Activated CD4-positive, CD25-positive, alpha-beta regulatory T cell treated with anti-CD3 and anti-CD28 coated beads, Interleukin-2, amount 50 U/mL, for 72 hours (primary cell): Measurements from ENCODE around the gene EDEM3.
"Not testable (repeated sequence)": the region's sequence is repeated elsewhere in the genome, so short reads cannot be mapped to it uniquely, and the experiment has no call there.

Experiments
- DNase-seq: peaks from one replicate; pipeline ENCODE4 v3.0.0; 2021

Gene EDEM3, protein sequence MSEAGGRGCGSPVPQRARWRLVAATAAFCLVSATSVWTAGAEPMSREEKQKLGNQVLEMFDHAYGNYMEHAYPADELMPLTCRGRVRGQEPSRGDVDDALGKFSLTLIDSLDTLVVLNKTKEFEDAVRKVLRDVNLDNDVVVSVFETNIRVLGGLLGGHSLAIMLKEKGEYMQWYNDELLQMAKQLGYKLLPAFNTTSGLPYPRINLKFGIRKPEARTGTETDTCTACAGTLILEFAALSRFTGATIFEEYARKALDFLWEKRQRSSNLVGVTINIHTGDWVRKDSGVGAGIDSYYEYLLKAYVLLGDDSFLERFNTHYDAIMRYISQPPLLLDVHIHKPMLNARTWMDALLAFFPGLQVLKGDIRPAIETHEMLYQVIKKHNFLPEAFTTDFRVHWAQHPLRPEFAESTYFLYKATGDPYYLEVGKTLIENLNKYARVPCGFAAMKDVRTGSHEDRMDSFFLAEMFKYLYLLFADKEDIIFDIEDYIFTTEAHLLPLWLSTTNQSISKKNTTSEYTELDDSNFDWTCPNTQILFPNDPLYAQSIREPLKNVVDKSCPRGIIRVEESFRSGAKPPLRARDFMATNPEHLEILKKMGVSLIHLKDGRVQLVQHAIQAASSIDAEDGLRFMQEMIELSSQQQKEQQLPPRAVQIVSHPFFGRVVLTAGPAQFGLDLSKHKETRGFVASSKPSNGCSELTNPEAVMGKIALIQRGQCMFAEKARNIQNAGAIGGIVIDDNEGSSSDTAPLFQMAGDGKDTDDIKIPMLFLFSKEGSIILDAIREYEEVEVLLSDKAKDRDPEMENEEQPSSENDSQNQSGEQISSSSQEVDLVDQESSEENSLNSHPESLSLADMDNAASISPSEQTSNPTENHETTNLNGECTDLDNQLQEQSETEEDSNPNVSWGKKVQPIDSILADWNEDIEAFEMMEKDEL

DNA sequence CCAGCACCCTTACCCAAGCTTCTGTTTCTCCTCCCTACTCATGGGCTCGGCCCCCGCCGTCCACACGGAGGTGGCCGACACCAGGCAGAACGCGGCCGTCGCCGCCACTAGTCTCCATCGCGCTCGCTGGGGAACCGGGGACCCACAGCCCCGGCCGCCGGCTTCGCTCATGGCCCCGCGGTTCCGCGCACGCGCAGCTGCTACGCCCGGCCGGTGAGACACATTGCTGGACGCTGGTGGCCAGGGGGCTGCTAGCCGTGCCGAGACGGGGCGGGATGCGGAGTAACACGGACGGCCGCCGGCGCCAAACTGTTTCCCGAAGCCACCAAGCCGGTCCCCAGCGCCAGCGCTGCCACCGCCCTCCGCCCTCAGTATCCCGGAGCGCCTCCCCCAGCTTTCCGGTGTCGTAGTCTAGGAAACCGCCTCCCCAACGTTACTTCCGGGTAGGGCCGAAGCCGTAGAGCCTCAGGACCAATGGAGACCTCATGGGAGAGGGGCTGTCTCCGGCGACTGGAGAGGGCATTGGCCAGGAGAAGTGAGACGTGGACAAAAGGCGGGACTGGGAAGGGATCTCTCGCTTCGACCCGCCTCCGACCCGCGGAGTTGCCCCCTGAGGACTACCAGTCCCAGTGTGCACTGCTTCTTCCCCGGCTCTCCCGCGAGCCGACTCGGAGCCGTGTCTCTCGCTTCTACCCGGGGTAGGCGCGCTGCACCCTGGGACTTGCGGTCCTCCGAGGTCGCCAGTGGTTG, at the start of gene EDEM3:
EDEM3 (minus strand) TSS at position 383 of the 750 bp plus-strand sequence; CDS start at position 171, 212 bp downstream.
- peak; percentile 93 for DNase-seq

DNA sequence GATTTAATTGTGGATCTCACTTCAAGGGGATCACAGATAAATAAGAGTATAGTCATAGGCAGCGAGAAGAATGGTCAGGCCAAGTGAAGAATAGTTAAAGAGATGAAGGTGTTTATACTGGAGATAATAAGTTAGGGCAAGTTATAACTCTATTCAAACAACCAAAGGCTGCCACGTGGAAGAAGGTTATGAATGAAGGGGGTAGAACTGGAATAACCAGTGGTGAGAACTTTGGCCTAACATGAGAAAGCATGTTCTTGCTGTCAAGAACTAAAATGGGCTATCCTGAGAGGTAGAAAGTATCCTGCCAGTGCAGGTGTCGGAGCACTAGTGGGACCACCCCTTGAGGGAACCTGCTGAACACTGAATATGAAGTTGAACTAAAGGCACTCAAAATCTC, 49.6 kb upstream of the EDEM3 start:
- no peak for DNase-seq

DNA sequence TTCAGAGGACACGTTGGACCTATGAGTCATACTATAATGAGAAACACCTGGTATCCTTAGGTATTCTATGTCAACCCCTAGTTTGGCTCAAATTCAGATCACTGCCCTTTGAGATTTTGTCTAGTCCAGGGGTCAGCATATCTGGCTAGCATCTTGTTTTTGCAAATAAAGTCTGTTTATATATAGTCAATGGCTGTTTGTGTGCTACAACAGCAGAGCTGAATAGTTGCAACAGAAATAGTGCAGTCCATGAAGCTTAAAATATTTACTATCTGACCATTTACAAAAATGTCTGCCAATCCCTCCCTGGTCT, 48.5 kb upstream of the EDEM3 start:
- DNase-seq = no peak

DNA sequence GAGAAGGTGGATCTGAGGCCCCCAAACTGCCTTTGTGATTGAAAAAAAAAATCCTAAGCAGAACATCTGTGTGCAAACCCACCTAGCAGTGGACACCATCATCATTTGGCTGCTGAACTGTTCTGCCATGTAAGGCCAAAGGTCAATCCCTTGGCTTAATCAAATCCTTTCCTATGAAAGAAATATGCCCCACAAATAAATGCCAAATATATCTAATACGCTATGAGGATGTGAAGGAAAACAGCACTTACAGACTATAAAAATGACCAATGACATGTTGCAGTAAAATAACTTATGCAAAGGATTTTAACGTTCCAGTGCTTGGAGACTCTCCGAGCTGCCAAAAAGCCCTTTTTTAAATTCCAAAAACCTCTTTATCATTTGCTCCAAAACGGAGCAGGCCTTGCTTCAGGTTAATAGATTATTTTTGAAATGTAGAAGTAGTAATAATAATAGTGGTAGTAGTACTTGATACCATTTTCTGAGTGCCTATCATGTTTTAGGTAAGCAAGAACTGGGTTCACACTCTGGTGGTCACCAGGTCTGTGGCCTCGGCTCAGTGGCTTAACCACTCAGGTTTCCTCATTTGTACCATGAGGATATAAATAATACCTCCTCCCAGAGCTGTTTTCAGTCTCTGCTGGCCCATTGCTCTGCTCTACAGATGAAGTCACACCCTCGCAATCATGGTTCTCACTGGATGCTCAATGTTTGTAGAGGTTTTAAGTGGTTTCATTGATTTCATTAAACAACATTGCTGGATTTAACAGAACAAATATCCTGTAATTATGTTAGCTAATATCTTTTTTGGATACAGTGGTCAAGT, 47.9 kb upstream of the EDEM3 start:
- DNase-seq = no peak

DNA sequence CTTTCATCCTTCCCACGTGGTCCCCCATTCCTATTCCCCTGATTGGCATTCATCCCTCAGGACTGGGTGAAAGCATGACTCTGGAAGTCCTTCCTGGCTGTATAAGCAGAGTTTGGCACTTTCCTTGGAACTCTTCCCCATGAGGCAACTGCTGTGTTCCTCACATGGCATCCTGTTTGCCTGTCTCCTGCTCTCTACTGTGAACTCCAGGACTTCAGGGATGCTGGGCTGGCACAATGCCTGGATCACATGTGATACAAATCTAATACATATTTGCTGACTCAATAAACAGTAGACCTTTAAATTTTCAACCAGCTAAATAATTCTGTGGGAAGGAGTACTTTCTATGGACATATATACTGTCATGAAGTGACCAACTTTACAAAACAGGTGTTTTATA, 46.8 kb upstream of the EDEM3 start:
- no peak for DNase-seq

DNA sequence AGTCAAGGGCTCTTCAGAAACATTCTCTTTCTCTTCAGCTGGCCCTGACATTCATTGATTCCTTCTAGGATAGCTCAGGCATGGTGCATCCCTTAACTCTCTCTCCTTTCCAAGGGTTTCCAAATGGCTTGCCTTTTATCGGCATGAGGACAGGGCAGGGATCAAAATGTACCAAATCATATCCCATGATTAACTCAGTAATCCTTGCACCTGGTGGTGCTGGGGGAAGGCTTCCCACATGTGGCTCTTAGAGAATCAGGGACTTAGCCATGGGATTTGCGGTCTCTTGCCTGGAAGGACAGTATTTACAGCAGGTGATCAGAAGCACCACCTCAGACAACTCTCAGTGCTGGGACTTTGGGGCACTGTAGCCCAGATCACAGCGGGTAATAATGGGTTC, 46.2 kb upstream of the EDEM3 start:
- DNase-seq = no peak

DNA sequence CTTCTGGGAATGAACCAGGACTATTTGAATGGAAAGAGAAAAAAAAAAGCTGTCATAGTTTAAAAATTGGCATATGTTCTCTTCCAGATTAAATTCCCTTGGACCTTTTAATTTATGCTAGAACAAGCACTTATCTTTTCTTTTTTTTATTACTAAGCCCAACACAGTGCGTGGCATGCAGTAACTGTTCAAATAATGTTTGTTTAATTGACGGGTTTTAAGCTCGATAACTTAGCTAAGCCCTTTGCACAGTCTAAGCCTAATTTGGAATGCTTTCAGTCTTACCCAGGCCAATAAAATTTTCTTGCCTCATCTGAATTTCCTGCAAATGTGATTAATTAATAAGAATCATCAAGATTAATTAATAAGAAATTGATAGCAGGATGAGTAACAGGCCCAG, 39.3 kb upstream of the EDEM3 start:
- no peak for DNase-seq

DNA sequence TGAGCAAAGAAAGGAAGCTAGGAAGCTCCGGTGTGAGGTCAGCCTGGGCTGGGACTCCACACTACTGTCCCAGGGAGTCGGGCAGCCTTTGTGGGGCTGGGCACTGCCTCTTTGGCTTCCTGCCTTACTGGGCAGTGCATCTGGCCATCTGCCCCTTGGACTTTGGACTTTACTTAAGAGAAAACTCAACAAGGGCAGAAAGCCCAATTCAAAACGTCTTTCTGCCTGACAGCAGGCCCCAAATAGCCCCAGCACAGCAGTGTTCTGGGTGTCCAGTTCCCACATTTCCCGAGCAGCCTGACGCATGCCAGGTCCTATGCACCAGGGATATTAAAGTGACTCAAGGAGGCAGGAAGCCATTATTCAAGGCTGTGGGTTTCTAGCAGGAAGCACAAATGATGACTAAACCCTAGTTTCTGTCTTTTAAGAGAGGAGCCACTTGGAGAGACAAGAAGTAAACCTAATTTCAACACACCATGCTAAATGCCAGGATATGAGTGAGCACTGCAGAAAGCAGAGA, 37.9 kb upstream of the EDEM3 start:
- DNase-seq = no peak

DNA sequence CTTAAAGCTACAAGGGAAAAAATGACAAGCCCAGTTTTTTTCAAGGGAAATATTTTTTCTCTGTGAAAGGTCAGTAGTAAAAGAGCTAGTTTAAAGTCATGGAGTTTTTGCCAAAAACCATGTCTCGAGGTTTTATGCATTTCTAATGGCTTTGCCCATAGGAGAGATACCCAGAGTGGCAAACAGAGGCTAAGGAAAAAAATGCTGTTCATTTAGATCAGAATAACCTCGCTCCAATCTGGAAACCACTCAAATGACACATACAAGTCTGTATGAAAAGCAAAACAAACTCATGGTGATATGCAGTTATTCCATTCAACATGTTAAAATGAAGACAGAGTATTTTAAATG, 36.9 kb upstream of the EDEM3 start:
- no peak for DNase-seq

DNA sequence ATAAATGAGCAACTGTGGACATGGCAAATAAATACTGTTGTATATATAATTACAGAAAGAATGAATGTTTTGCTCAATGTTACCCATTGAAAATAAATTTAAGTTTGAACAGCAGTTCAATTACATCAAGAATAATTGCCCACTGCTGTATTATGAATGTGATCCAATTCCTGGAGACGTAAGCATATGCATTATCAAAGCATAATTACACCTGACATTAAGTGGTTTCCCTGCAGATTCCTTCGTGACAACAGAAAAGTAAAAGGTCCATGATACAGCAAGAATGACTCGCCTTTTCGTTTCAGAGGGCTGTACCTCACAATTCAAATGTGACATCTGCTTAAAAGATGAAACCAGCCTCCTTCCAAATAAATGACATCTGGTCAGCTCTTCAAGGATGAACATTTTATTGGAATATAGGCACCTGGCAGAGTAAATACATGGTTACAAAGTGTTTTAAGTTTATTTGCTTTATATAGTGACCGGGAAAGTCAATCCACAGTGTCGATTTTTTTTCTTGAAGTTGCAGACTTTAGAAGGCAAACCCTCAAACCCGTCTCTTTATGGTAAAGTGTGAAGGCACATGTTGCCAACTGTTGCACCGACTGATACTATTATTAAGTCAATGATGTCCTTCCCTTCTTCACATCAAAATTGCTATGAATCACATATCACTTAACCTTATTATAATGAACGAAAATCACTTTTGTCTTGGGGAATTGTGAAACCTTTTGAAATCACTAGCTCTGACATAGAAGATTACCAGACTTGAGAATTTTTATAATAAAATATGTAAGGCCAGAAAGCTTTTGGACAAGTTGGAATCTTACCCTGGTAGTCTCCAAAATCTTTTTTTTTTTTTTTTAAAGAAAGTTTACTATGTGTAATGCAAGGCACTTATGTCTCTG, 36.2 kb upstream of the EDEM3 start:
- DNase-seq = no peak

DNA sequence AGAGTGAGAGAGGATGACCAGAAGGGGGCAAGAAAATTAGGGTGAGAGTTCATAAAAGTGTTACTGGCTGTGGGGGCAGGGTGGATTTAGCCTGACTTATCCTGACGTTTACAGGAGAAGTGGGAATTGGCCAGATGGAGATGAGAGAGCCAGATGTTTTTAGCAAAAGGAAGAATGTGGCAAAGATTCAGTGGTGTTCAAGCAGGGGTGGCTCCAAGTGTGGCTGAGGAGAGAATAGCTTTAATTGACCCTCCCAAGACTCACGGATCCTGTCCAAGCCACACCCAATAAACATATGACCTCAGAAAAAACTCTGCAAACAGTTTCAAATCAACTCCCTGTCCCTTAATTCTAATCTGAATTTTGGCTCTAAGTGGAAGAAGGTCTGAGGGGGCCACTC, 35.2 kb upstream of the EDEM3 start:
- no peak for DNase-seq

DNA sequence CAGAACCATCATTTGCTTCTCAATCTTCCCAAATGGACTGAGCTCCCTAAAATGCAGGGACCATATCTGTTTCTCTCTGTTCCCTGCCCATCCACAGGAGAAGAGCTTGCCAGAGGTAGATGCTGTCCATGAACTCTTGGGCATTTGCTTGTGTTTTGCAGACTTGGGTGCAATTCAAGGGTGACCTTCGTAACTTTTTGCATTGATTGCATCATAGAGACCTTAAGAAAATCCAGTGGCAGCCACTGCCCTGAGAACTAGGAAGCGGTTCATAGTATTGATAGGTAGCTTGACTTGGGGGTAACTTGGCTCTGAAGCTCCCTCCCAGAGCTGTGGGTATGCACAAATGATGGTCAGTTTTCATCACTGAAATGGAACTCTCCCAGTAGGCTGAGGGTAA, 34.3 kb upstream of the EDEM3 start:
- DNase-seq = no peak

DNA sequence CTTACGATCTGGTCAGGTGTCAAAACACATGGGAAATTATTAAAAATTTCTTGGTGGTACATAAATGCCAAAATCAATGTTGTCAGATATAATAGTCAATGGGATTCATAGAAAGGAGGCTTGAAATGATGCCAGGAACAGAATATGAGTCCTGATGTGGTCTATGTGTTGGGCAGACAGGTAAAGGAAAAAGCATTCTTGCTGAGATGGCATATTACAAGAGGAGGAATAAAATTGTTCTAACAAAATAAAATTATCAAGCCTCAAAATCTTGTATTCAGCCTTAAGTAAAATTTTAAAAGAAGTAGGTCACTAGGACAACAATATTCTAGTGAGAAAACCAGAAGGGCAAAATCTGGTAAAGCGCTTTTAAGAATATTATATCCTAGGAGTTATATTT, 30.9 kb upstream of the EDEM3 start:
- no peak for DNase-seq

DNA sequence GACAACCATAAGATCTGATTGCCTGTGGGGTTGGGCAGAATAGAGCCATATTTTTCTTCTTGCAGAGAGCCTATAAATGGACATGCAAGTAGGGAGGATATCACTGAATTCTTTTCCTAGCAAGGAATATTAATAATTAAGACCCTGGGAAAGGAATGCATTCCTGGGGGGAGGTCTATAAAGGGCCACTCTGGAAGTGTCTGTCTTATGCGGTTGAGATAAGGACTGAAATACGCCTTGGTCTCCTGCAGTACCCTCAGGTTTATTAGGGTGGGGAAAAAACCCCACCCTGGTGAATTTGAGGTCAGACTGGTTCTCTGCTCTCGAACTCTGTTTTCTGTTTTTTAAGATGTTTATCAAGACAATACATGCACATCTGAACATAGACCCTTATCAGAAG, 29.1 kb upstream of the EDEM3 start:
- DNase-seq = not testable (repeated sequence)

DNA sequence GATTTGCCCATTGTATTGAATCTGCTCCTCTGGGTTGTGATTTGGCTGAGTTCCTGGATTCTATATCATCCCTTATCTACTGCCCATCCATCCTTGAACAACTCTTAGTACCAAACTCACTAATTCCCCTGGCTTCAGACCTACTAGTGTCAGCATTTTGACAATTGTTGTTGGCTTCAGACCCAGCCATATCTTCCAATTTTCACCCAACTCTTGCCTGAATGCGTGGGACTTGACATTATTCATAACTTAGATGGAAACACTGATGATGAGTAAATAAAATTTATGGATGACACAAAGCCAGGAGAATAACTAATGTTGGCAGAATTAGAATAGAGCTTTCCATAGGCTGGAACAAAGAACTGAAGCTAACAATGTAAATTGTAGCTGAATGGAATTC, 27.3 kb upstream of the EDEM3 start:
- no peak for DNase-seq

DNA sequence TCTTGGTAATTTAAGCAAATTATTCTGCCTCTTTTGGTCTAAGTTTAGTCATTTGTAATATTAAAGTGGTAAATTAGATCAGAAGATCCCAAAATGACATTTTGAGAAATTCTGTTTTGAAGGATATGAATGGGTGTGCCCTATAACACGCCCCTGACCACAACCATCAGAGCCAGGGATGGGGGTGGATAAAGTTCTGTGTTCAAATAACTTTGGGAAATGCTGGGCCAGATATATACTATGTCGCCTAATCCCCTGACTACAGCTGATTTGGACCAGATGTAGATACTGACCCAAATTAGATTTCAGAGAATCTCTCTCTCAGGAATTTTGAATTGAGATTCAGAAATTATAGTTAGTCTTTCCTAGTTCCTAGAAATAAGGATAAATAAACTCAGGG, 21.2 kb upstream of the EDEM3 start:
- no peak for DNase-seq

DNA sequence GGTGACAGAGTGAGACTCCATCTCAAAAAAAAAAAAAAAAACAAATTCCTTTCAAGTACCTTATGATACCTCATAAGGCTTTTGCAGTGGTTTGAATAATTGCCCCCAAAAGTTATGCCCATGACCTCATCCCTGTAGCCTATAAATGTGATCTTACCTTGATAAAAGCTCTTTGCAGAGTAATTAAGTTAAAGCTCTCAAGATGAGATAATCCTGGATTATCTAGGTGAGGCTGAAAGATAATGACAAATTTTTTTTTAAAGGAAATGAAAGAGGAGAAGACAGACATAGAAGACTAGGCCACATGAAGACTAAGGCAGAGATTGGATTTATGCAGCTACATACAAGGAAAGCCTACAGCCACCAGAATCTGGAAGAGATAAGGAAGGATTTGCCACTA, 20.7 kb upstream of the EDEM3 start:
- DNase-seq = no peak

DNA sequence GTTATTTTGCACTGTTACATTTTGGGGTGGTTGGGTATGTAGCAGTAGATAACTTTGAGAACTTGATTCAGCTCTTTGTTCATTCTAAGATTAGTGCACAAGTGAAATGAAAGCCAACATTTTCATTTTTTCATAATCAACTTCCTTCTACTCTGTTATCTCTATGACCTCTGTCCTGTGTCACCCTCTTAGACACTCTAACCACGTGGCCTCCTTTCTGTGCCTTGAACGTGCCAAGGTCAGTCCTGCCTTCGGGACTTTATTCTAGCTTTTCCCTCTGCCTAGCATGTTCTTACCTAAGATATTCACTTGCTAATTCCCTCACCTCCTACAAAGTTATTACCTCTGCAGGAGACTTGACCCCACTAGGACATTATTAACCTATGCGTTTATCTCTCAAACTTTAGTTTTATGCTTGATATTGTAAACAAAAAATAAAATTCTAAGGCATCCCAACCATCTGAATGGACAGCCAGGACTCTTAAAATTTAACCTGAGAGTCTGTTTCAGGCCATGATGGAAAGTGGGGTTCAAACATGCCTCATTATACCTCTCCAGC, 19.2 kb upstream of the EDEM3 start:
- no peak for DNase-seq

DNA sequence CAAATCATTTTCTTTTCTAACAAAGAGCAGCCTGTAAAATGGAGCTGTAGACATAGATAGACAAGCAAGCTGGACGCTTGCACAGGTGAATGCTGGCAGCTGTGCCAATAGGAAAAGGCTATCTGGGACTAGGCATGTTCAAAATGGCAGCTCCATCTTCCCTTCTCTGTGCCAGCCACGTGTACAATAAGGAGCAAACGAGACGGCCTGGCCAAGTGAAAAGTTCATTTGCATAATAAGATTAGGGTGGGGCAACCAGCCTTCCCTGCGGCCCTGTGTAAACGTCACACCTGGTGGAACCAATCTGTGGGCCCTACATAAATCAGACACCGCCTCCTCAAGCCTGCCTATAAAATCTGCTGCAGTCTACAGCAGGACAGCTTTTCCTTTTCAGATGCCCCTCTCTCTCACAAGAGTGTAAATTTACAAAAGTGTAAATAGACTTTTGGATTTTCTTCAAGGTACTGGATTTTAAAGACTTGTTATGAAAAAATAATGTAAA, 16.6 kb upstream of the EDEM3 start:
- no peak for DNase-seq

DNA sequence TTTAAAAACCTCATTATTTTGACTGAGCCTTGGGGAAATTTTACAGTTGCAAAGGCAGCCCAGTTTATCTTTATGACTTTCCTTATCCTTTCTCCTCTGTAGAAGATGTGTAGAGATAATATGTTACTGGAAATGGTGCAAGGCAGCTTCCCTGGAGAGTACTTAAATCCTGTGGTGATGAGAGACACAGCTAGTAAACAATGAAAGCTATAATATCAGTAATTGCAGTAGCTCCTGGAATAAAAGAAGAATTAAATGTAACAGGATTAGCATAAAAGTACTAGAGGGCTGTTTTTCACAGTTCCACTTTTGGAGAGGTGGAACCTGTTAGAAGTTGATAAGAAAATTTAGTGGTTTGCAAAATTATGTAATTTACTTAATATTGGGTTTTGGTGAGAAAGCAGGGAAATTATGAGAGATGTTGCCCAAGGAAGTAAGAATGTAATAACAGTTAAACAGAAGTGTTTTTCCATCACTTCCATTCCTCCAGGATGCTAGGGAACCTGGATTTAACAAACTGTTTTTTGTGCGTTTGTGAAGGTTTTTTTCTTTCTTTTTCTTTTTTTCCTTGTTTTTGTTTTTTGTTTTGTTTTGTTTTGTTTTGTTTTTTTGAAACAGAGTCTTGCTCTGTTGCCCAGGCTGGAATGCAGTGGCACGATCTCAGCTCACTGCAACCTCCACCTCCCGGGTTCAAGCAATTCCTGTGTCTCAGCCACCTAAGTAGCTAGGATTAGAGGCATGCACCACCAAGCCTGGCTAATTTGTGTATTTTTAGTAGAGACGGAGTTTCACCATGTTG, 15.7 kb upstream of the EDEM3 start:
- DNase-seq = no peak
